NCI-H1930 (cell line): Measurements from ENCODE around the gene KCNQ1.

Experiments
- DNase-seq, 2 experiments: peaks; one replicate each; lab custom pipeline; 2025; lab: John Stamatoyannopoulos, UW

The KCNQ1 gene

GRCh38 chr11:2443881-2444820, 657 bp upstream of the KCNQ1 start, which contains the start of gene TRPM5:
TRPM5 (minus strand) TSS chr11:2444514; CDS start chr11:2423036, 21,478 bp downstream.
- no peak for DNase-seq

DNA sequence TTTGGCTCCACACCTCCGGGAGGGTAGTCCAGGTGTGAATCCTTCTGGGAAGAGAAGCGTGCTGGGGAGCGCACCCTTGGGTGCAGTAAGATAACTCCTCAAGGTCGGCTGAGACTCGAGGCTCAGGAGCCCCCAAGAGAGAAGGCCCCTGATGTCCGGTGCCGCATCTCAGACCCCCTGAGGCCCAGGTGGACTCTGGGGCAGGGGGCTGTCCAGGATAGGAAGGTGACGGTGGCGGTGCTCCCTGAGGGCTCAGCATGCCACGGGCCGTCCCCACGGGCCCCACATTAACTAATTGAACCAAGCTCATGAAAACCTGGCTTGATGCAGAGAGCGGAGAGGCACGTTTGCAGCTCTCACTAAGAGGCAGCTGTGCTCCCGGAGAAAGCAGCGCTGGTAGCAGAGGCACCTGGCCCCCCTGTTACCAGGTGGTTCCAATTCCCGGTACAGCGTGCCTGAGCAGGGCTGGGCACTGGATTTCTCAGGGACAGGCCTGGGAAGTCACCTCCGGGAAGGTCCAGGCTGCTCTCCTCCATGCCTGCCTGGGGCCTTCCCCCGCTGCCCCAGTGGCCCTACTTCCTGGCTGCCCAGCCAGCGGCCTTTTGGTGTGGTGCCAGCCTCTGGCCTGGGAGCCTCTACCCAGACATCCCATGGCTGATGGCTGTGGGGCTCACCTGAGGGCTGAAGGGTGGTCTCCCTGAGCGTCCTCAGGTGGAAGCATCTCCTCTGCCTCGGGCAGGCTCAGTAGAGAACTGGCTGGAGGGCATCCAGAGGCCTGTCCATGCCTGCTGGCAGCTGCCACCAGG, 1.1 kb downstream of the KCNQ1 start:
- DNase-seq = no peak

DNA sequence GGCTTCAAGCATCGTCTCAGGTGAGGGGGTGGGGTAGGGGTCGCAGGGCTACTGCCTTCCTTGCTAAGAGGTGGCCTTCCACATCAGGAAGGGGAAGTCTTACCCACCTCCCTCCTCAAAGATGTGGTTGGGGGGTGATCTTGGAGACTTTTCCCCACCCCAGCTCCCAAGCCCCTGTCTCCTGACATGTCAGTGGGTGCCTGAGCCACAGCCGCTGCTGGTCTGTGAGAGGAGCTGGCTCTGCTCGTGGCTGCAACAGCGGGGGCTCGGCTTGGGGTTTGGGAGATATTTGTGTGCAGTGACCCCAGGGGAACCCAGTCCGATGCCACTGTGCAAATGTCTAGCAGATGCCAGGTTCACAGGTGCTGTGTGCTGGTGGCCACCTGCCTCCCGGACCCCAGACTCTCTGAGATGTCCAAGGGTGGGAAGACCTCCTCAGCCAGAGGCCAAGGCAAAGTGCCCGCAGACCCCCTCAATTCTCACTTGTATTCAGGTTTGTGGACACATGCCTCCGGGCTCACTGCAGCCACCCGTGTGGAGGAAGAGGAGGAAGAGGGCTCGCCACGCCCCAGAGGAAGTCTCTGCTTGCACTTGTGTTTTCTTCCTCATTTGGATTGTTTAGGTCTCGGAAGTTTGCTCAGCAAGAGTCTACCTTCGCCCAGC, 1.9 kb downstream of the KCNQ1 start:
- DNase-seq = no peak

DNA sequence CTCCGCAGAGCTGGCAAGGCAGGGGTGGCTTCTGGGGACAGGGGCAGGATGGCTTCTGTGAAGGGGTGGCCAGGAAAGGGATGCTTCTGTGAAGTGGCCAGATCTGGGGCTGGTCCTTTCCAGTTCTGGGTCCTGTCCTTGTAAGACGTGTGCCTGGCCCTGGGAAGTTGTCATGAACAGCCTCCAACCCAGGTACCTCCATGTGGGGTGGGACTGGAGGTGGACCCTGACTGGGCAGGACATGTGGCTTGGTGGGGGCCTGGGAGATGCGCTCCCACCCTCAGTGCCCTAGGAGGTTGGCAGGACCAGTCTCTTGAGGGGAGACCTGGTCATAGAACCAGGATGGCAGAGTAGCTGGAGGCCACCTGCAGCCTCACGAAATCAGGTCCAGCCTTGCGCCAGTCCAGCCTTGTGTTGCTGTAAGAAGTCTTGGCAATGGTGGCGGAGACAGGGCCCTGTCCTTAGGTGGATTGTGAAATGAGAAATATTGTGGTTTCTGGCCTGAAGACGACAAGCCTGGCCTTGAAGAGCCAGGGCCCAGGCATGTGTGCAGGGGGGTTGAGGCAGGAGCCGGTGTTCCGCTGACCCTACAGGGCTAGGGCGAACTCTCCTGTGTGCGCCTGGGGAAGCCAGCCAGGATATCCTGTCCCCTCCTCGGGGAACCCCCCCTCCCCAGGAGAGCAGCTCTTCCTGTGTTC, 2.6 kb downstream of the KCNQ1 start:
- no peak for DNase-seq

DNA sequence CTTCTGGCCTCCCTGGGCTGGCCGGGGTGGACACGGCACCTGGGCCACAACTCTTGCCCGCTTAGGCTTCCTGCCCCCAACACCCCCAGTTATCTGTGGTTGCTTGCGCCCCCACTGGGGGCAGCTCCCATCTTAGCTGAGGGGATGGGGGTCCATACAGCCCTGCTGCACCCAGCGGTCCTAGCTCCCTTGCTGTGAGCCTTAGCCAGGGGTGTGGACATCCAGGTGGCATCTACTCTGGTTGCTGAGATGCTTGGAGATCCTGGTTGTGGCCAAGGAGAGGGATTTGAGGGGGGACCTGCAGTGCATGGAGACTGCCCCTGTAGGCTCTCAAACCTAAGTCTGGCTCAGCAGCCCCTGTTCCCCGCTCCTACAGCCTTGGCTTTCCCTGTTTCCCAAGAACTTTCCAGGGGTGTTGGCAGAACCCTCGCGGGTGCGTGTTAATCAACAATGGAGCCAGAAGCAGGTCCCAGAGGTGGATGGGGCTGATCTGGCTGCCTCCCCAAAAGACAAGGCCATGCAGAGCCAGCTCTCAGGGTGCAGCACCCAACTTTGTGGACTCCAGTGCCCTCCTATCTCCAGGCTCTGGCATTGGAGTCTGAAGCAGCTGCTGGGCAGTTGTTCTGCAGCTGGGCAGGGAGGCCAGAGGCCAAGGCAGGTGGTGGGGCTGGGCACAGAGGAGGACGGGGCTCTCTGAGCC, 3.3 kb downstream of the KCNQ1 start:
- no peak for DNase-seq

- DNase-seq = no peak
These were observed 4.1 kb downstream of the KCNQ1 start for GRCh38 chr11:2448661-2449547.

DNA sequence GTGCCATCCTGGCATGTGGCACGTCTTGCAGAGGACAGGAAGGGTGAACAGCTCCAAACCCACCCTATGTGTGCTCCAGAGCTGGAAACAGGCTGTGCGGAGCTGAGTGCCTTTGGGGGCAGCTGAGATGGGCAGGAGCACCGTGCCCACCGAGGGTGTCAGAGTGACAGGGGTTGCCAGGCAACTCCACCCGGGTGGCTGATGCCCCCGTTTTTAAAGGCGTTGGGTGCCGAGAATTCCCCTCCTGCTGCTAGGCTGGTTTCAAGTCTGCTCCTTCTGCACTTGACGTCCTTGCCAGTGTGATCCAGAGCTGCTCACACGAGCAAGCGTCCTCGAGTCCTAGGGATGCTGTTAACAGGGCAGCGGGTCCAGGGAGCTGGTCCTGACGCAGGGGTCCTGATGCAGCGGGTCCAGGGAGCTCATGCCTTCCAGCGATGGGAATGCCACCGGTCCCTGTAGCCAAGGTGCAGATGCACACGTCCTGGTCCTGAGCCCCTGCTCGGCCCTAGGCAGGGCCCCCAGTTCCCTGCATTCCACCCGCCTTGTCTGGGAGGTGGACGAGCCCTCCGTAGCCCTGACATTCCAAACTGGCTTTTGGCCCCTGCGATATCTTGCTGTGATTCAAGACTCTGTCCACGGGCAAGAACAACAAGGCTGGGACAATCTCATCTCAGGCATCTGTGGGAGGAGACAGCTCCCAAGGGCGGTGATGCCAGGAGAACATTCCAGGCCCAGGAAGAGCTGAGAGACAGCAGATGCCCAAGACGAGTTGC, 4.9 kb downstream of the KCNQ1 start:
- DNase-seq = no peak

- no peak for DNase-seq
These were observed 5.7 kb downstream of the KCNQ1 start for GRCh38 chr11:2450321-2451041.

DNA sequence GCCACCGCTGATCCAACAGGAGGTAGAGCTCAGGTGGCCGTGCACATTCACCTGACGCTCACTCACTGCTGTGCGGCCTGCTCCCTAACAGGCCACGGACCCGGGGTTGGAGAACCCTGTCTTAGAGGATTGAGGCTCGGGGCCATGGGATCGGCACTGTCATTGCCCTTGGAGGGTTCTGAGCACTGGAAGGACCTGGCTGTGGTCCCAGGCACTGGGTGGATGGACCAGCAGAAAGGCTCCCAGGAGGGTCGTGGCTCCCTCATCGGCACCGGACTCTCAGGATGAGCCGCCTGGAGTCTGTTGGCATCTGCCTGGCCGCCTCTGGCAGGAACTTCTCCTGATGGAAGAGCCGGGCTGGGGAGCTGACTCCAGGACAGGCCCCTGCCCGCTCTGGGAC, 6.5 kb downstream of the KCNQ1 start:
- DNase-seq = no peak

- no peak for DNase-seq
These were observed 7.1 kb downstream of the KCNQ1 start for GRCh38 chr11:2451916-2452315.

DNA sequence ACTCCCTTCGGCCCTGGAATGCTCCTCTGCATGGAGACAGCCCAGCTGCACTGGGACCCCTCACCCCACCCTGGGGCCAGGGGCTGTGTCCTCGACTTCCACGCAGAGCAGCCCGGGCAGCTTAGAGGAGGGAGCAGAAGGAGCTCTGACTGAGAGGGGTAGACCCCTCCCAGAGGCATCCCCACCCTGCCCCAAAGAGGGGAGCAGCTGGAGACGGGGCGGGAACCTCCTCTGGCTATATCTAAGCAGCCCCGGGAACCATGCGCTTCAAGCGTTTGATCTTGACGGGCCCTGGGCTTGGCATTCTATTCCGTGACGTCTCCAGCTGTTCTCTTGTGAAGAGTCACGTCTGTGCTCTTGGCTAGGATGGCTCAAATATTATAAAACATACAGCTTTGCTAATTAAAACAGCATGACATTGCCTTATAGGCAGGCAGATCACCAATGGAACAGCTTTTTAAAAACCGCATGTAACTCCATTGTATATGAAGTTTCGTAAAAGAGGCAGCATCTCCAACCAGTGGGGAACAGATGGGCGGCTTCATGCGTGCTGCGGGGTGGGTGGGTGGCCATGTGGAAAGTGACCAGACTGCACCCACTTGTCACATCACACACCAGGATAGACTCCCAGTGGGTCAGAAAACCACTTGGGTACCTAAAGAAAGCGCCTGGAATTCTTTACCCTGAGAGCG, 7.7 kb downstream of the KCNQ1 start:
- no peak for DNase-seq

GRCh38 chr11:2453436-2453835, 8.6 kb downstream of the KCNQ1 start:
- no peak for DNase-seq

DNA sequence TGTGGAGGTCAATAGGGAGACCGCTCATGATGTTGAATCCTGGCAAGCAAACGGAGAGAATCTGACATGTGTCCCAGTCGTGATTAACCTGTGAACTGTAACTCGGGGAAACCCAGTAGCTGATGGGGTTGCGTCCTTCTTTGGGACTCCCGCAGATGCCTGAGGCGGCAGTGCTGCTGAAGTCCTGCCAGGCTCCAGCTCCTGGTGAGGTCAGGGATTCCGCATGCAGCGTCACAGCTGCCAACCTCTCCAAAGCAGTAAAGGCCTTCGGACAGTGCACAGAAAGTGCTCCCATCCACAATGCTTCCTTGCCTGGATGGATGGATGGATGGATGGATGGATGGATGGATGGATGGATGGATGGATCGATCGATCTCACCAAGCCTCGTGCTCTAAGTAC, 13.5 kb downstream of the KCNQ1 start:
- no peak for DNase-seq

DNA sequence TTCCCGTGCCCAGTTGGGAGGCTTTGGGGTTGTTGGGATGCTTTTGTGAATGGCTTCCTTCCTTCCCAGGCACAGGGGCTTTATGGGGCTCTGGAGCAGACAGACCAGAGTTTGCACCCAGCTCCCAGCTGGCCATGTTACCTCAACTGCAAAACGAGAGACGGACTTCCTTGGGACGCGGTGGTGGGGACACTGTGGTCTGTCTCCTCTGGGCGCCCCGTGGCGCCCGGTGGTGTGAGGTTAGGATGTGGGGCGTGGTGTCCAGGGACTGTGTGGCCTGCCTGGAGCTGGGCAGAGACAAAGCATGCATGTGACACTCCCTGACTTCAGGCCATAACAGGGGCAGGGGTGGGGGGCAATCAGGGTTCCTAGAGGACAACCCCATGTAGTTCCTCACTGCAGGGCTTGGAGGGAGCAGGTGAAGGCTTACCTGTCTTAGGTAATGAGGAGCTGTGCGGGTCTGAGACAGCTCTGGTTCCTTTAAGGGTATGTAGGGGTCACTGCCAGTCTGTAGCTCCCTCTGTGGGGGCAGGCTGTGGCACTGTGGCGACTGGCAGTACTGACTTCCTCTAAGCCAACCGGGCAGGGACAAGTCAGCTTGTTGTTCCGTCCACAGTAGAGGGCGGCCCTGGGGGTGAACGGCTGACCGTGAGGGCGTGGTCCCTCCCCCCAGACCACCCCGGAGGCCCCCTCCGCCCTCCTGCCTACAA, 14.4 kb downstream of the KCNQ1 start:
- DNase-seq = no peak

DNA sequence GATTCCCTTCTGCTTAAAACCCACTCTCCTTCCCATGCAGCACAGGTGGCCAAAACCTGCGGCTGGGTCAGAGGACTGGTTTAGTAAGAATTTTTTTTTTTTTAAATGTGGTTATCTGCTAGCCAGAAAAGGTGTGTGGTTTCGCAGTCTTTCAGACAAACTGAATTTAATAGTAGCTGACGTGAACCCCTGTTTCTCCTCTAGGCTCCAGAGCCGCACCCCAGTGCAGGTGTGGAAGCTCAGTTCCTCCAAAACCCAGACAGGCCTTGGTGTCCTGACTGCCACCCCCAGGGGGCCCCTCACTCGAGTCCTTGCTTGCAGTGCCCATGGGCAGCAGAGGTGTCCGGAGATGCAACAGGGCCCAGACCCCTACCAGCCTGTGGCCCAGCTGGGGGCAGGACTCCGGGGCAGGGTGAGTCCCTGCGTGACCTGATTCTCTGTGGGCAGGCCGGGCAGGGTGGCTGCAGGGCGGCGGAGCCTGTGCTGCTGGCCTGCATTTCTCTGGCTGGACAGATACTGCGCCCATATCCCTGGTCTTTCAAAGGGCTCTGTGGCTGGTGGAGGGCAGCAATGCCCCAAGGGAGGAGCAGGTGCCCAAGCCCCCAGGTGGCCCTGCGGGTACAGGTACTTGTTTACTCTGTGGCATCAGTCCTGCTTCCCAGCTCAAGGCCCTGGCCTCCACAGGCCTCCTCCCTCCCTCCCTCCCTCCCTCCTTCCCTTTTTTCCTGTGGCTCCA, 15.2 kb downstream of the KCNQ1 start:
- no peak for DNase-seq

DNA sequence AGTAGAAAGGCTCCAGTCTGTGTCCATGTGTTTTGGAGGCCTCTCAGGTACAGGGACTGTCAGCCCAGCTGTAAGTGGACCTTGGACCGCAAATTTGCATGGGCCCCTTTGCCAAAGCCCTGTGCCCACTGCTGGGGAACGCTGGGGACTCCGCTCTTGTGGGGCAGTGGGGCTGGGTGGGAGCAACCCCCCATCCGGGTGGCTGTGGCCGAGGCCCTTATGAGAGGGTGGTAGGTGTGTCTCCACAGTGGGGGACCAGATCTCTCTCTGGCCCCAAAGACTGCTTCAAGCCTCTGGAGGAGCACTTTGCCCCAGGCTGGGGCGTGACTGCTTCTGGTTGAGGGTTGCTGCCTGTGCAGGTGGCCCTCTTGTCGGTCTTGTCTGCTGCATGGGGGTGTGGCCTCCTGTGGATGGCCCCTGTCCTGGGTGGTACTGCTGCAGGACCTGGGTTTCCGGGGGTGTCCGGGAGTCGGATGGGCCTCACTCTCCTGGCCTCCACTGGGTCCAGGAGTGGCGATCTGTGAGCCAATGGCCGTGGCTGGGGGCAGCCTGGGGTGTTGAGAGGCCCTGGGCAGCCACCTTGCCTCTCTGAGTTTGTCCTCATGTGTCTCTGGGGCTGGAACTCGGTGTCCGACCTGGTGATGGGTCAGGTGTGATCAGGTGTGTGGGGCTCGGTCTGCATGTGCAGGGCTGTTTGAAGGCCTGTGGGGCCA, 15.9 kb downstream of the KCNQ1 start:
- no peak for DNase-seq
